AG09309 (cell line): ENCODE data around the gene NRCAM.
A peak's percentile ranks its signal among the peaks of the same experiment; 100 is the strongest.

Experiments used
- DNase-seq: peaks from one replicate; pipeline ENCODE4 v3.0.0-alpha.2; 2010; ENCODE audit warnings: low read depth
- H3K4me3 ChIP-seq: 2 replicates; pipeline ENCODE4 v1.5.1; 2011; ENCODE audit warnings: mild to moderate bottlenecking, low read depth, low read length, moderate library complexity; ENCODE audit not compliant: control insufficient read depth
- CTCF ChIP-seq: IDR thresholded peaks from 2 replicates; pipeline ENCODE4 v1.5.1; 2011; ENCODE audit warnings: mild to moderate bottlenecking, low read depth, low read length, inconsistent platforms; ENCODE audit not compliant: insufficient read depth, control insufficient read depth; ENCODE audit errors: missing control alignments

Gene NRCAM

GRCh38 chr7:108367314-108367713, 88.9 kb downstream of the NRCAM start:
- DNase-seq: no peak
- no peak for TF ChIP-seq CTCF
- no peak overlapping the region for H3K4me3 ChIP-seq

GRCh38 chr7:108363659-108364058, 92.6 kb downstream of the NRCAM start:
- H3K4me3 ChIP-seq: no peak overlapping the region
- DNase-seq: no peak
- TF ChIP-seq CTCF: no peak

GRCh38 chr7:108360058-108360800, 96.0 kb downstream of the NRCAM start:
- DNase-seq: no peak
- no peak for TF ChIP-seq CTCF
- no peak overlapping the region for H3K4me3 ChIP-seq

GRCh38 chr7:108358553-108358952, 97.7 kb downstream of the NRCAM start:
- no peak for TF ChIP-seq CTCF
- DNase-seq: peak; percentile 55
- H3K4me3 ChIP-seq: no peak overlapping the region

GRCh38 chr7:108351729-108352131, 104.5 kb downstream of the NRCAM start:
- no peak for DNase-seq
- TF ChIP-seq CTCF: no peak

GRCh38 chr7:108348913-108349312, 107.3 kb downstream of the NRCAM start:
- TF ChIP-seq CTCF: no peak
- peak; percentile 31 for DNase-seq
- no peak overlapping the region for H3K4me3 ChIP-seq

More at GRCh38 chr7:108351729-108352131, 104.5 kb downstream of the NRCAM start:
- no peak overlapping the region for H3K4me3 ChIP-seq
